Embryonic facial prominence (tissue), 1 donor: ENCODE data around the gene EPN2.
"Not testable (repeated sequence)": the region's sequence is repeated elsewhere in the genome, so short reads cannot be mapped to it uniquely, and the experiment has no call there.

Source experiments
- DNase-seq: peaks from one replicate; pipeline ENCODE4 v3.0.0-alpha.2; 2016; ENCODE audit errors: extremely low spot score

EPN2 gene

GRCh38 chr17:19237139-19237388, at the start of gene EPN2:
EPN2 (plus strand) TSS chr17:19237366; CDS start chr17:19283120, 45,754 bp downstream.
- not testable (repeated sequence) for DNase-seq

- DNase-seq = not testable (repeated sequence)
These were observed 49.0 kb upstream of the EPN2 start for GRCh38 chr17:19187883-19188869.

- DNase-seq = not testable (repeated sequence)
These were observed 48.1 kb upstream of the EPN2 start for GRCh38 chr17:19188870-19189708.

DNA sequence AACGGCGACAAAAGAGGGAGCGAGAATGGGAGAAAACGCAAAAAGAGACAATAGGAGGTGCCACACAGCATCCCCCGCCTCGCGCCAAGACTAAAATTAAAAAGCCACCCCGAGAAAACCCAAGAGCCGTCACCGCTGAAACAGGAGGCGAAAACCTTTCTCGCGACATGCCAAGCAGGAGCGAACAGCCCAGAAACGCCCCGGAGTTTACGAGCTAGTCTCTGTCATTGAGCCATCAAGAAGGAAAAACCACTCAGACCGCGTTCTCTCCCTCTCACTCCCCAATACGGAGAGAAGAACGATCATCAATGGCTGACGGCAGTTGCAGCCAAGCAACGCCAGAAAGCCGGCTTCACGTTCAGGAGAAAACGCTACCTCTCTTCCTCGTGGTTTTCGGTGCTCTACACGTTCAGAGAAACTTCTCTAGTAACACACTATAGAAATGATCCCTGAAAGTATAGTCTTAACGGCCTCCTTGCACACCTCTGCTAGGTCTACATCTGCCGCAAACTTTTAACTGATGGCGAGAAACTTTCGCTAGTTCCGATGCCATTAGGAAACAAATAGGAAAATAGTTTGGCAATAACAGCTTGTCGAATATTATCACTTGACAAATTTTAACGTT, 47.3 kb upstream of the EPN2 start:
- not testable (repeated sequence) for DNase-seq

DNA sequence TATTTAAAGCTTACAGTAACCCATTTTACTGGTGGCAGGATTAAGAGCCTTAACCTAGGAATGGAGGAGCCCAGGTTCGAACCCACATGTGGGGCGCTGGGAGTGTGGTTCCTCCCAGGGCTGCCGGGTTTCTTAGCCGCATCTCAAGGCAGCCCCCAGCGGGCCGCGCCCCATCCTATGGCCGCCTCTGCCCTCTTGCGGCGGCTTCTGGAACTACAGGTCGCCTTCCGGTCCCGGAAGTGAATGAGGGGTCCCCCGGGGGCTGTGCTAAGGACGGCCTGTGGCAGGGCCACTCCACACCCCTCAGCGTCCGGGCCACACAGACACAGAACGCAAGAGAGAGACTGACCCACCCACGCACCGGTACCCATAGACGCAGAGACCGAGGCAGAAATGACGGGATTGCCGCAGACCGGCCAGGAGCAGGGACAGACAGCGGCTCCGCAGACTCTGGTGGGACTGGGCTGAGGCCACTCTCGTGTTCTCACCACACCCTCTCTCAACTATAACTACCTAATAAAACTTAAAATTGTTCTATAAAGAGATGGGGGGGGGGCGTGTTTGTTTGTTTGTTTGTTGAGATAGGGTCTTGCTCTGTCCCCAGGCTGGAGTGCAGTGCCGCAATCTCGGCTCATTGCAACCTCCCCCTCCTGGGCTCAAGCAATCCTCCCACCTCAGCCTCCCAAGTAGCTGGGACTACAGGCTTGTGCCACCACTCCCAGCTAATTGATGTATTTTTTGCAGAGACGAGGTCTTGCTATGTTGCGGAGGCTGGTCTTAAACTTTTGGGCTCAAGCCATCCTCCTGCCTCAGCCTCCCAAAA, 40.6 kb upstream of the EPN2 start:
- not testable (repeated sequence) for DNase-seq

- not testable (repeated sequence) for DNase-seq
These were observed 34.7 kb upstream of the EPN2 start for GRCh38 chr17:19202448-19202847.

DNA sequence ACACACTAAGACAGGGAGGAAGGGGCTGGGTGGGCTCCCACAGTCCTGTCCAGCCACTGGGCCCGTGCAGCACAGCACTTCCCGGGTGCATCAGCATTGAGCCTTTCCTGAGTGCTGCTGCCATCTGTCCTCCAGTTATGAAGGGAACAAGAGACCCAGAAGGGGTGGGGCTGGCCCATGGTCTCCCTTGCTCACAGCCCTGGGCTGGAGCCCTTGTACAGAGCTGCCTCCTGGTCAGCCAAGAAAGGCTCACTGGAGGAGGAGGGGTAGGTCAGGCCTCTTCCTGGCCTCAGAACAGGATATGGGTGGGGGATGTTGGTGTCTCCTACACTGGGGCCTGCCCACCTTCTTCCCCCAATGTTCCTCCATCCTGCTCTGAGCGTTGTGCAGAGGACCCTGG, 33.7 kb upstream of the EPN2 start:
- not testable (repeated sequence) for DNase-seq

DNA sequence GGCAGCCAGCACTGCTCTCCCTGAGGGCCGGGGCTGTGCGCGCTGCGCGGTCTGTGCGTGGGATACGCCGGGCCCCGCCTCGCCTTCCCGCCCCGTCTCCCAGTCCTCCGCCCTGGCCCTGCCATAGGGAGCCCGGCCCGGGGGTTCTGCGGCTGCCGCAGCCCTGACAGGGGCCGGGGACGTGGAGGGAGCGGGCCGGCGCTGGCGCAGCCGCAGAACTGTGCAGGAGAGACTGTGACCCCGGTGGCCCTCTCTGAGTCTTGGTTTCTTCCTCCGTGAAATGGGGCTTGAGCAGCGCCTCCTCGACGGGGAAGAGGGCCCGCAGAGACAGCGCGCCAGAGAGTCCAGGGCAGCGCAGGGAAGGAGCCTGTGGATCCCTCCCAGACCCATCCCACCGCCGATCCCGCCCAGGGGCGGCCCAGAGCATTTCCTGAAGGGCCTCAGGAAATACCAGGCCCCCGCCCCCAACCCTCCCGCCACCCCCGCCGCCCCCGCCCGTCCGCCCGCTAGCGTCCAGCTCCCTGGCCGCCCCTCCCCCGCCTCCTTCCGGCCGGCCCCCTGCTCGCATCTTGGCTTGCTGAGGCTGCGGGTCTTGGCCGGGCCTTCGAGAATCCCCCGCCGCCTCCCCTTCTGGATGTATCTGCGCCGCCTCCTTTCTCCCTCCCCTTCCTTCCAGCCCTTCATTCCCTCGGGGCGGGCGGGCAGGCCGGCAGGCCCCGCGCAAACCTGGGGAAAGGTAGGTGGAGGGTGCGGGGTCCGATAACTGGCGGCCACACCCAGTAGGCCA, 21.9 kb upstream of the EPN2 start:
- not testable (repeated sequence) for DNase-seq

GRCh38 chr17:19216148-19216926, 20.8 kb upstream of the EPN2 start:
- DNase-seq = not testable (repeated sequence)

- DNase-seq = not testable (repeated sequence)
These were observed 18.3 kb upstream of the EPN2 start for GRCh38 chr17:19218914-19219313.

- not testable (repeated sequence) for DNase-seq
These were observed 17.8 kb upstream of the EPN2 start for GRCh38 chr17:19219384-19219783.

- not testable (repeated sequence) for DNase-seq
These were observed 17.0 kb upstream of the EPN2 start for GRCh38 chr17:19220195-19220594.

GRCh38 chr17:19226610-19227588, 10.3 kb upstream of the EPN2 start:
- DNase-seq = not testable (repeated sequence)

GRCh38 chr17:19234676-19235075, 2.5 kb upstream of the EPN2 start:
- DNase-seq = not testable (repeated sequence)

DNA sequence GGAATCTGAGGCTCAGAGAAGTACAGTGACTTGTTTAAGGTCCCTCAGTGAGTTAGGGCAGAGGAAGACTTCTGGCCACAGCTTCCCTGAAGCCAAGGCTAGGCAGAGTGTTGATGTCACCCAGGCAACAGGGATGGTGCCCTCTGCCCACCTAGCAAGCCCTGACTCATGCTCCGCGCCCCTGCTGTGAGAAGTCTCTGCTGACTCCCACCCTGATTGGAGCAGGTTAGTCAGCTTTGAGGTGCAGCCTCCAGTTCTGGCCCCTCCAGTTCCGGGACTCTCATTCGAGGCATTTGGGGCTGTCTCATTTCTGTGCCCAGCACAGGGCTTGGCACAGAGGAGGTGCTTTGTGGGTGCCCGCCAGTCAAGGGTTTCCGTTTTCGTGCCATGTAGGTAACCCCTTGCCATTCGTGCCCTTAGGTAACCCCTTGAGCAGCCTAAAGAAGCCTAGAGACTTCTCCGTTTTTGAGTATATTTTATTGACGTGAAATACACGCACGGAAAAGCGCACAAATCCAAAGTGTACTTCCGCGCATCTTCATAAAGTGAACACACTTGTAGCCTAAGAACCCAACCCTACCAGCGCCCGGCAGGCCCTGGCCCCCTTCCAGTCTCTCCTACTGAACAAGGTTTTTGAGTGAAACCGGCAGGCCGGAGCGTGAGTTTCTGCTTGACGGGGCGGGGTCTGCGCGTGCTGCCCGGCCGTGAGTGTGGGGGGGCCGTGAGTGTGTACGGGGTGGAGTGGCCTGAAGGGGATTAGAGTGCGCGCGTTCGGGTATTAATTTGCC, 621 bp upstream of the EPN2 start:
- not testable (repeated sequence) for DNase-seq

DNA sequence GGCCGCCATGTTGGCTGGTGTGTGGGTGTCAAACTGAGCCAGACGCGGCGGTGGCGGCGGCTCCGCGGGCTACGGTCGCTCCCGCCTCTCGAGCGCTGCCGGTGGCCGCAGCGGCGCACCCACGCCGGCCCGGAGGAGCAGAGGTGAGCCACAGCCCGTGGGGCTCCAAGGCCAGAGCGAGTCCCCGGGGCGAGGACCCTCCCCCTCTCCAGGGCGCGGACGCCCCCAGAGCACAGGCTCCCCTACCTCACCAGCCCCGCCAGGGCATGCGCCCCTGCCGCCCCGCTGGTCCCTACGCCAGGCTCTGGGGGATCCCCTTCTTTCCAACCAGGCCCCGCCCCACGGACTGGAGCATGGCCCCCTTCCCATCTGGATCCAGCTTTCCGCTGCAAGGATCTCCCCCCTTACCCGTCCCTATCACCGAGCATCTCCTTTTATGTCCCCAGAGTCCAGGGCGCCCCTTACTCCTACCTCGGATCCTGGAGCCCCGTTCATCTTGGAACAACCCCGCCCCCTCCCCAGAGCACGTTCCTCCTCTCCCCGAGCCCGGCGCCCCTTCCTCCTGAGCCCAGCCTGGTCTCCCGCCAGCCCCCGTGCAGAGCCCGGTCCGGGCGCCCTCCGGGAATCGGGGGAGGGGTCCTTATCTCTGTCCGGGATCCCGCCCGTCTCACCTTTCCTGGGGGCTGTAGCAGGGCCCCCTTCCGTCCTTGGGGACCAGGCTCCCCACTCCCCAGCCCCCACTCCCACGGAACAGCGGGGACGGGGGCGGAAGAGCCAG, 412 bp downstream of the EPN2 start:
- no peak for DNase-seq

GRCh38 chr17:19238167-19238505, 970 bp downstream of the EPN2 start:
- no peak for DNase-seq
